HEK293T (cell line): ENCODE results near the gene PNKD.

ENCODE experiments used
- CTCF ChIA-PET: fragments of 350-600 bp; formaldehyde crosslinking; extraction: SDS; loops from one replicate; lab custom pipeline; 2021; ENCODE audit warnings: antibody characterized with exemption, inconsistent platforms; lab: Yijun Ruan, JAX
- POLR2A ChIA-PET: fragments of 350-600 bp; formaldehyde crosslinking; extraction: SDS; loops from one replicate; lab custom pipeline; 2020; ENCODE audit warnings: antibody characterized with exemption, inconsistent platforms; lab: Yijun Ruan, JAX
- DNase-seq: peaks from one replicate; pipeline ENCODE4 v3.0.0; 2012; ENCODE audit warnings: mixed read lengths; ENCODE audit errors: extremely low spot score
- ARNT ChIP-seq: fragments of 450-650 bp; IDR thresholded peaks from 2 replicates; pipeline ENCODE4 v1.6.1; 2017; ENCODE audit warnings: mild to moderate bottlenecking
- BHLHE40 ChIP-seq: fragments of 450-650 bp; IDR thresholded peaks from 2 replicates; pipeline ENCODE4 v1.6.1; 2016; ENCODE audit warnings: mild to moderate bottlenecking, moderate library complexity, borderline replicate concordance
- CTBP1 ChIP-seq: fragments of 450-650 bp; IDR thresholded peaks from 2 replicates; pipeline ENCODE4 v1.6.1; 2016; ENCODE audit warnings: borderline replicate concordance
- ELF4 ChIP-seq: fragments of 450-650 bp; IDR thresholded peaks from 2 replicates; pipeline ENCODE4 v1.6.1; 2017; ENCODE audit warnings: antibody characterized with exemption
- FOXA1 ChIP-seq: fragments of 450-650 bp; IDR thresholded peaks from 2 replicates; pipeline ENCODE4 v1.6.1; 2016; ENCODE audit warnings: mild to moderate bottlenecking
- FOXK2 ChIP-seq: fragments of 450-650 bp; IDR thresholded peaks from 2 replicates; pipeline ENCODE4 v1.6.1; 2016; ENCODE audit warnings: mild to moderate bottlenecking
- FOXM1 ChIP-seq: fragments of 450-650 bp; IDR thresholded peaks from 2 replicates; pipeline ENCODE4 v1.6.1; 2017; ENCODE audit warnings: mild to moderate bottlenecking, borderline replicate concordance
- HDGF ChIP-seq: fragments of 450-650 bp; IDR thresholded peaks from 2 replicates; pipeline ENCODE4 v1.6.1; 2017; ENCODE audit warnings: antibody characterized with exemption, borderline replicate concordance
- L3MBTL2 ChIP-seq: fragments of 450-650 bp; conservative IDR thresholded peaks from 2 replicates; pipeline ENCODE4 v1.6.1; 2016; ENCODE audit warnings: mild to moderate bottlenecking
- LEF1 ChIP-seq: fragments of 450-650 bp; IDR thresholded peaks from 2 replicates; pipeline ENCODE4 v1.6.1; 2017; ENCODE audit warnings: mild to moderate bottlenecking, borderline replicate concordance
- NFRKB ChIP-seq: fragments of 450-650 bp; IDR thresholded peaks from 2 replicates; pipeline ENCODE4 v1.6.1; 2016; ENCODE audit warnings: mild to moderate bottlenecking, moderate library complexity
- SP1 ChIP-seq: fragments of 450-650 bp; IDR thresholded peaks from 2 replicates; pipeline ENCODE4 v1.6.1; 2017
- SUZ12 ChIP-seq: fragments of 450-650 bp; IDR thresholded peaks from 2 replicates; pipeline ENCODE4 v1.6.1; 2016; ENCODE audit warnings: mild to moderate bottlenecking
- TARDBP ChIP-seq: fragments of 450-650 bp; IDR thresholded peaks from 2 replicates; pipeline ENCODE4 v1.6.1; 2016
- ZNF384 ChIP-seq: fragments of 450-650 bp; IDR thresholded peaks from 2 replicates; pipeline ENCODE4 v1.6.1; 2016
- TF ChIP-seq, protein P1 (sequence below): fragments of 450-650 bp; IDR thresholded peaks from 2 replicates; pipeline ENCODE4 v1.6.1; 2016

Gene PNKD

DNA sequence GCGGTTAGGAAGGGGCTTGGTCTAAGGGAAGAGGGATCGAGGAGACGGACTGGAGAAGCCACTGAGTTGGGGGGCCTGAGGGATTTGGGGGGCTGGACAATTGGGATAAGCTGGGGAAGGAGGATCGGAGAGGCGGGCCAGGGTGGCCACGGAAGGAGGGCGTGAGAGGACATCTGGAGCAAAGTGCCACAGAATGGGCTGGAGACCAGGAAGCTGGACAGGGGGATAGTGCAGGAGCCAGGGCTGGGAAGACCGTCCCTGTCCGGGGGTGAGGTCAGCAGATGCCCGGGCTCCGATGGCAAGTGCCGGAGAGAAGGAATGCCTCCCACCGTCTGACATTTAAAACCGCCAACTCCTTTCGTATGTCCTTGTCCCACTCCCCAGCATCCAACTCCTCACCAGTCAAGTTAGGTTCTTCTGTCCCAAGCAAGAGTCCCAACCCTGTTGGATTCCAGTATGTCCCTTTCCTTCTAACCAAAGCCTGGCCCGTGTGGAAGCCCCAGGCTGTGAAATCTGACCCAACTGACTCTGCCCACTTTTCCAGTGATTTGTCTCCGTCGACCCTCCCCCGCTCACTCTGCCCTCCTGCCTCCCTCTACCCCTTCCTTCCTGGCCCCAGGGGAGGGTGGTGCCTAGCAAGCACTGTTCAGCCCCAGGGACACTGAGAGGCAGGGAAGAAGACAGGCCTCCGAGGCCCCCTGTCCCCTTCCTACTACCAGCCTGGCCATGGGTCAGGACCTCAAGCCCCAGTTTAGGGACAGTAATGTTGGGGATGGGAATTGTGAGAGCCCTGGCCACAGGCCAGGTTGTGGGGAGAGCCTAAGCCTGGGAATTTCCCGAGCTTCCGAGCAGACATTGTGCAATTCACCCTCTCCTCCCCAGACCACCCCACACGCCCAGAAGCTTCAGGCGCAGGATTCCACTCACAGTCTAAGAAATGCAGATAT is 53.5 kb downstream of the PNKD start:
- ChIA-PET POLR2A (interaction anchor here (0.5 to 1.5 kb wide), 3 partner anchors 9 to 62 kb away, joined by 3 to 5 read pairs (median 3); no protein-coding TSS in a partner anchor), CTCF (interaction anchor here (0.6 kb wide), 2 partner anchors 25 to 36 kb away, joined by 4 read pairs; no protein-coding TSS in a partner anchor)
- no peak for TF ChIP-seq ELF4
- TF ChIP-seq, protein P1, sequence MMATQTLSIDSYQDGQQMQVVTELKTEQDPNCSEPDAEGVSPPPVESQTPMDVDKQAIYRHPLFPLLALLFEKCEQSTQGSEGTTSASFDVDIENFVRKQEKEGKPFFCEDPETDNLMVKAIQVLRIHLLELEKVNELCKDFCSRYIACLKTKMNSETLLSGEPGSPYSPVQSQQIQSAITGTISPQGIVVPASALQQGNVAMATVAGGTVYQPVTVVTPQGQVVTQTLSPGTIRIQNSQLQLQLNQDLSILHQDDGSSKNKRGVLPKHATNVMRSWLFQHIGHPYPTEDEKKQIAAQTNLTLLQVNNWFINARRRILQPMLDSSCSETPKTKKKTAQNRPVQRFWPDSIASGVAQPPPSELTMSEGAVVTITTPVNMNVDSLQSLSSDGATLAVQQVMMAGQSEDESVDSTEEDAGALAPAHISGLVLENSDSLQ = peak; percentile 77
- peak; percentile 39 for DNase-seq

DNA sequence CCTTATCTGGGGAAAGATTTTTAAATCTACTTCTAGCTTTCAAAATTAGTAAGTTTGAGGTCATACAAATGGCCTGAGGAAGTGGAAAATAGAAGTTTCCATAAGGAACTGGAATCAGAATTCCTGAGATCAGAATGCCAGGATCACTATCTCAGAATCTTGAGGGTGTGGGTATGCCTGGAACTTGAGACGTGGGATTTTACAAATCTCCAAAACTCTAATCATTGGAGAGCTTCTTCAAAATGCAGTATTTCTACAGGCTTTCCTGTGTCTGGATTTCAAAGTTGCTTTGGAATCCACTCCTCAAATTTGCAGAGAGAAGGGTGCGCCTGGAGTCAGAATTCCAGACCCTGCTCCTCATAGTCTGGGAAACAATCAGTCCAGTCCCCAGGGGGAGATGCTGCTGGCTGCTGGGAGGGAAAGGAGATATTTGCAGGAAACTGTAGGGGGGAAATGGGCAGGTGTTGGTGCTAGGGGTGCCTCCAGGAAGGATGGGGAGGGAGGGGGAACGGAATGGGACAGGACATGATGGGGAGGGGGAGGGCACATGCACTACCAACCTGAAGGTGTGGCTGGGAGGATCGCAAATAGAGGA is 55.3 kb downstream of the PNKD start:
- CTCF ChIA-PET = interaction anchor here (0.6 kb wide), 1 partner anchor 168 kb away, joined by 3 read pairs; no protein-coding TSS in a partner anchor
- POLR2A ChIA-PET = no interaction called here
- TF ChIP-seq L3MBTL2 = no peak
- TF ChIP-seq ZNF384 = no peak
- no peak for TF ChIP-seq HDGF
- TF ChIP-seq FOXK2 = no peak
- no peak for TF ChIP-seq NFRKB
- no peak for TF ChIP-seq BHLHE40
- no peak for TF ChIP-seq SUZ12
- no peak for DNase-seq

GRCh38 chr2:218326315-218326714 is 56.0 kb downstream of the PNKD start:
- no peak for DNase-seq
- no peak for TF ChIP-seq FOXK2
- no peak for TF ChIP-seq NFRKB
- no peak for TF ChIP-seq FOXA1
- no peak for TF ChIP-seq TARDBP
- no peak for TF ChIP-seq BHLHE40
- TF ChIP-seq SP1 = no peak
- TF ChIP-seq ELF4 = no peak
- TF ChIP-seq HDGF = no peak
- TF ChIP-seq, protein P1 = no peak
- TF ChIP-seq L3MBTL2 = no peak
- no peak for TF ChIP-seq ARNT
- no peak for TF ChIP-seq FOXM1
- no peak for TF ChIP-seq ZNF384
- TF ChIP-seq CTBP1 = no peak
- TF ChIP-seq LEF1 = no peak
- TF ChIP-seq SUZ12 = no peak
- POLR2A ChIA-PET = no interaction called here
- CTCF ChIA-PET = no interaction called here

- TF ChIP-seq ELF4 (no peak), CTBP1 (no peak), BHLHE40 (no peak), FOXK2 (no peak), ARNT (no peak), HDGF (no peak), L3MBTL2 (no peak), FOXM1 (no peak), SP1 (no peak), FOXA1 (no peak), LEF1 (no peak), ZNF384 (no peak), TARDBP (no peak), SUZ12 (no peak), NFRKB (no peak)
- TF ChIP-seq, protein P1 = no peak
- POLR2A ChIA-PET = no interaction called here
- DNase-seq = peak; percentile 1
- CTCF ChIA-PET = no interaction called here
Measured at GRCh38 chr2:218327451-218328210, 57.3 kb downstream of the PNKD start.

- ChIA-PET POLR2A (no interaction called here), CTCF (no interaction called here)
Measured at GRCh38 chr2:218328294-218328693, 58.0 kb downstream of the PNKD start.

More at GRCh38 chr2:218328294-218328693, 58.0 kb downstream of the PNKD start:
- DNase-seq = no peak
- TF ChIP-seq ZNF384 = no peak
